Measurements from ENCODE around the gene TEN1.

- TF ChIP-seq, protein P1, sequence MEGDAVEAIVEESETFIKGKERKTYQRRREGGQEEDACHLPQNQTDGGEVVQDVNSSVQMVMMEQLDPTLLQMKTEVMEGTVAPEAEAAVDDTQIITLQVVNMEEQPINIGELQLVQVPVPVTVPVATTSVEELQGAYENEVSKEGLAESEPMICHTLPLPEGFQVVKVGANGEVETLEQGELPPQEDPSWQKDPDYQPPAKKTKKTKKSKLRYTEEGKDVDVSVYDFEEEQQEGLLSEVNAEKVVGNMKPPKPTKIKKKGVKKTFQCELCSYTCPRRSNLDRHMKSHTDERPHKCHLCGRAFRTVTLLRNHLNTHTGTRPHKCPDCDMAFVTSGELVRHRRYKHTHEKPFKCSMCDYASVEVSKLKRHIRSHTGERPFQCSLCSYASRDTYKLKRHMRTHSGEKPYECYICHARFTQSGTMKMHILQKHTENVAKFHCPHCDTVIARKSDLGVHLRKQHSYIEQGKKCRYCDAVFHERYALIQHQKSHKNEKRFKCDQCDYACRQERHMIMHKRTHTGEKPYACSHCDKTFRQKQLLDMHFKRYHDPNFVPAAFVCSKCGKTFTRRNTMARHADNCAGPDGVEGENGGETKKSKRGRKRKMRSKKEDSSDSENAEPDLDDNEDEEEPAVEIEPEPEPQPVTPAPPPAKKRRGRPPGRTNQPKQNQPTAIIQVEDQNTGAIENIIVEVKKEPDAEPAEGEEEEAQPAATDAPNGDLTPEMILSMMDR (conservative IDR thresholded peaks at IDR 0.05) = no peak
- TF ChIP-seq ZFX (IDR thresholded peaks at IDR 0.05) = no peak
These were observed 17.9 kb downstream of the TEN1 start for GRCh38 chr17:75996665-75997590.
